ENCODE data around the gene SAMHD1. TPM values are rescaled to one million over a fixed set of nuclear protein-coding genes. Genes with fewer than 3 reads are reported as not detected.

Gene SAMHD1
- total and polyA plus RNA-seq, 2 donors (not counting 3 experiments of a cell fraction or from before 2014, with no cell fraction given), result 13.7 to 27.5 TPM

- FAIRE-seq, result no peak
- no peaks in the 10 kb centered on the region for H3K27me3 ChIP-seq (ENCODE audit: control insufficient read depth in 2 of 2, insufficient read depth in 2 of 2, low read length in 2 of 2)
- H3K9ac ChIP-seq (replicated peaks; ENCODE audit: extremely low read depth, insufficient read depth, low read length), result no peak overlapping the region
- no peak for DNase-seq (ENCODE audit: low read depth, low spot score)
- BruUV-seq (replicated peaks), result no TSS peak
- TF ChIP-seq POLR2AphosphoS5 (IDR thresholded peaks at IDR 0.05; ENCODE audit: insufficient read depth, low read depth, low read length) (no peak), MYC (IDR thresholded peaks at IDR 0.05; ENCODE audit: low read depth, low read length) (no peak), EZH2 (IDR thresholded peaks at IDR 0.05; ENCODE audit: borderline replicate concordance, low read depth, low read length, severe bottlenecking) (no peak), GATA2 (IDR thresholded peaks at IDR 0.05; ENCODE audit: insufficient read depth, insufficient read length, low read depth, low read length) (no peak), POLR2A (IDR thresholded peaks at IDR 0.05; ENCODE audit: low read depth, low read length) (no peak), FOS (IDR thresholded peaks at IDR 0.05; ENCODE audit: borderline replicate concordance, insufficient read depth, low read length) (no peak), JUN (IDR thresholded peaks at IDR 0.05; ENCODE audit: borderline replicate concordance, insufficient read depth, insufficient read length, low read depth) (no peak)
- TF ChIP-seq, protein P1, sequence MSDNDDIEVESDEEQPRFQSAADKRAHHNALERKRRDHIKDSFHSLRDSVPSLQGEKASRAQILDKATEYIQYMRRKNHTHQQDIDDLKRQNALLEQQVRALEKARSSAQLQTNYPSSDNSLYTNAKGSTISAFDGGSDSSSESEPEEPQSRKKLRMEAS (IDR thresholded peaks at IDR 0.05; ENCODE audit: insufficient read depth, insufficient read length), result no peak
- TF ChIP-seq, protein P2, sequence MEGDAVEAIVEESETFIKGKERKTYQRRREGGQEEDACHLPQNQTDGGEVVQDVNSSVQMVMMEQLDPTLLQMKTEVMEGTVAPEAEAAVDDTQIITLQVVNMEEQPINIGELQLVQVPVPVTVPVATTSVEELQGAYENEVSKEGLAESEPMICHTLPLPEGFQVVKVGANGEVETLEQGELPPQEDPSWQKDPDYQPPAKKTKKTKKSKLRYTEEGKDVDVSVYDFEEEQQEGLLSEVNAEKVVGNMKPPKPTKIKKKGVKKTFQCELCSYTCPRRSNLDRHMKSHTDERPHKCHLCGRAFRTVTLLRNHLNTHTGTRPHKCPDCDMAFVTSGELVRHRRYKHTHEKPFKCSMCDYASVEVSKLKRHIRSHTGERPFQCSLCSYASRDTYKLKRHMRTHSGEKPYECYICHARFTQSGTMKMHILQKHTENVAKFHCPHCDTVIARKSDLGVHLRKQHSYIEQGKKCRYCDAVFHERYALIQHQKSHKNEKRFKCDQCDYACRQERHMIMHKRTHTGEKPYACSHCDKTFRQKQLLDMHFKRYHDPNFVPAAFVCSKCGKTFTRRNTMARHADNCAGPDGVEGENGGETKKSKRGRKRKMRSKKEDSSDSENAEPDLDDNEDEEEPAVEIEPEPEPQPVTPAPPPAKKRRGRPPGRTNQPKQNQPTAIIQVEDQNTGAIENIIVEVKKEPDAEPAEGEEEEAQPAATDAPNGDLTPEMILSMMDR (IDR thresholded peaks at IDR 0.05; ENCODE audit: extremely low read depth in 1 of 2, insufficient read depth in 1 of 2, low read depth in 1 of 2, low read length in 2 of 2), result no peak
- no peak overlapping the region for H2AFZ ChIP-seq (ENCODE audit: low read depth, low read length)
- ChIA-PET CTCF (no interaction called here), POLR2A (no interaction called here)
- intact Hi-C loops (cut with micrococcal nuclease), result no loop called here
- H3K4me3 ChIP-seq (replicated peaks in 1 of 3; ENCODE audit: insufficient read depth in 1 of 3, low read depth in 1 of 3, low read length in 3 of 3), result no peak overlapping the region
- H3K79me2 ChIP-seq (ENCODE audit: control insufficient read depth, insufficient read depth, low read length), result no peaks in the 10 kb centered on the region
- dilution Hi-C loops (cut with MboI; ENCODE audit: extremely low pct_ligation_motif_present, low sequenced_read_pairs), result no loop called here
- H4K20me1 ChIP-seq (replicated peaks; ENCODE audit: control insufficient read depth, extremely low read depth, insufficient read depth, low read length), result no peaks in the 10 kb centered on the region
- no peaks in the 10 kb centered on the region for H3K4me1 ChIP-seq (ENCODE audit: control insufficient read depth, extremely low read depth, insufficient read depth, low read length)
- no peaks in the 10 kb centered on the region for H3K36me3 ChIP-seq (ENCODE audit: control insufficient read depth in 2 of 2, extremely low read depth in 1 of 2, insufficient read depth in 2 of 2, low read length in 2 of 2)
- no peaks in the 10 kb centered on the region for H3K9me3 ChIP-seq (replicated peaks; ENCODE audit: control insufficient read depth, insufficient read depth, low read length)
- H3K27ac ChIP-seq (ENCODE audit: insufficient read depth, low read depth, low read length), result no peak overlapping the region
- H3K9me1 ChIP-seq (replicated peaks; ENCODE audit: control insufficient read depth, extremely low read depth, insufficient read depth, low read length), result no peaks in the 10 kb centered on the region
- H3K4me2 ChIP-seq (ENCODE audit: insufficient read depth, low read length), result no peak overlapping the region
Measured at GRCh38 chr20:36891211-36891610, 60.3 kb downstream of the SAMHD1 start.
